HepG2 (cell line): ENCODE measurements around the gene LAMTOR1. TPM values are rescaled to one million over a fixed set of nuclear protein-coding genes. Genes with fewer than 3 reads are reported as not detected.

Source experiments
- ATAC-seq: fragments of 200-7000 bp; cut with Tn5 transposase; 3 replicates; pipeline ENCODE4 v1.9.1; 2020; ENCODE audit warnings: mild to moderate bottlenecking, moderate library complexity
- BruUV-seq: library from RNA; stranded (reverse); fragments of 400-500 nt; replicated peaks from 2 replicates; lab custom pipeline; 2021; lab: Mats Ljungman, UMichigan
- CTCF ChIA-PET: fragments of 300-600 bp; formaldehyde crosslinking; extraction: SDS; loops from one replicate; lab custom pipeline; 2021; ENCODE audit warnings: low total read pairs, inconsistent platforms, low intra/inter-chr PET ratio; lab: Yijun Ruan, JAX
- POLR2A ChIA-PET: fragments of 350-600 bp; sonication (Branson Sonifier 250); formaldehyde crosslinking; loops from one replicate; lab custom pipeline; 2020; ENCODE audit warnings: antibody characterized with exemption, inconsistent platforms; lab: Yijun Ruan, JAX
- DNase-seq: peaks from one replicate; pipeline ENCODE4 v3.0.0-alpha.2; 2015; ENCODE audit warnings: low spot score
- FAIRE-seq: peaks from 3 replicates; lab custom pipeline; 2011; peaks lifted over from hg19 to GRCh38; lab: Jason Lieb, UNC
- H2AFZ ChIP-seq: one replicate; pipeline ENCODE4 v1.6.1; 2011; ENCODE audit warnings: low read length, inconsistent platforms
- H3K27ac ChIP-seq: fragments of 300-600 bp; 3 replicates; pipeline ENCODE4 v1.8.0; 2011; ENCODE audit warnings: mixed run types, mild to moderate bottlenecking, mixed read lengths, low read length, inconsistent platforms; ENCODE audit not compliant: insufficient read depth; ENCODE audit errors: extremely low read length
- H3K27me3 ChIP-seq, 2 experiments: fragments of 200-600 bp in 1 of 2; 2 replicates in 1 of 2; 3 replicates in 1 of 2; pipeline versions ENCODE4 v1.6.0 to v1.8.0; 2011; ENCODE audit warnings: low read length in 2 of 2, mild to moderate bottlenecking in 2 of 2, moderate library complexity in 2 of 2, inconsistent platforms in 1 of 2; ENCODE audit not compliant: insufficient read depth in 2 of 2, control insufficient read depth in 1 of 2
- H3K36me3 ChIP-seq, 2 experiments: fragments of 200-600 bp in 1 of 2; replicated peaks in 1 of 2; 2 replicates in 1 of 2; 3 replicates in 1 of 2; pipeline versions ENCODE4 v1.5.1 to v1.8.0; 2011; ENCODE audit warnings: low read length in 2 of 2, inconsistent platforms in 1 of 2; ENCODE audit not compliant: insufficient read depth in 2 of 2, control insufficient read depth in 1 of 2
- H3K4me1 ChIP-seq: 2 replicates; pipeline ENCODE4 v1.5.1; 2012; ENCODE audit warnings: low read length, inconsistent platforms; ENCODE audit not compliant: insufficient read depth
- H3K4me2 ChIP-seq: 2 replicates; pipeline ENCODE4 v1.6.0; 2011; ENCODE audit warnings: low read depth, low read length, inconsistent platforms
- H3K4me3 ChIP-seq, 3 experiments: fragments of 200-600 bp in 1 of 3; sonication (generic), shearing (Covaris generic) in 1 of 3; replicated peaks in 1 of 3; 2 replicates each; pipeline ENCODE4 v1.5.1; 2011 to 2016; ENCODE audit warnings: low read length in 3 of 3, inconsistent platforms in 2 of 3, low read depth in 2 of 3, mild to moderate bottlenecking in 2 of 3, control low read depth in 1 of 3, mixed read lengths in 1 of 3; ENCODE audit not compliant: insufficient read depth in 1 of 3
- H3K79me2 ChIP-seq: one replicate; pipeline ENCODE4 v1.6.1; 2011; ENCODE audit warnings: low read length, inconsistent platforms; ENCODE audit not compliant: insufficient read depth
- H3K9ac ChIP-seq: 2 replicates; pipeline ENCODE4 v1.6.0; 2011; ENCODE audit warnings: mild to moderate bottlenecking, low read depth, low read length, inconsistent platforms; ENCODE audit not compliant: insufficient read depth
- H3K9me3 ChIP-seq: 2 replicates; pipeline ENCODE4 v1.5.1; 2012; ENCODE audit warnings: mild to moderate bottlenecking, low read length
- H4K20me1 ChIP-seq: 2 replicates; pipeline ENCODE4 v1.6.0; 2011; ENCODE audit warnings: inconsistent platforms, mild to moderate bottlenecking, low read length, moderate library complexity; ENCODE audit not compliant: insufficient read depth
- BRCA1 ChIP-seq: sonication (generic); formaldehyde crosslinking; IDR thresholded peaks from 2 replicates; pipeline ENCODE4 v1.4.0; 2020; ENCODE audit warnings: missing genetic modification reagents
- DMTF1 ChIP-seq: sonication (generic); formaldehyde crosslinking; IDR thresholded peaks from 2 replicates; pipeline ENCODE4 v1.4.0; 2020; ENCODE audit warnings: mild to moderate bottlenecking, missing genetic modification reagents
- FOXJ3 ChIP-seq: sonication (generic); formaldehyde crosslinking; IDR thresholded peaks from 2 replicates; pipeline ENCODE4 v1.4.0; 2020; ENCODE audit warnings: missing genetic modification reagents, mild to moderate bottlenecking, borderline replicate concordance
- FOXP4 ChIP-seq: sonication (generic); formaldehyde crosslinking; IDR thresholded peaks from 2 replicates; pipeline ENCODE4 v1.4.0; 2020; ENCODE audit warnings: missing genetic modification reagents
- HNF1B ChIP-seq: sonication (generic); formaldehyde crosslinking; IDR thresholded peaks from 2 replicates; pipeline ENCODE4 v1.5.1; 2020; ENCODE audit warnings: mild to moderate bottlenecking, moderate library complexity, missing genetic modification reagents
- RBM39 ChIP-seq: fragments of 200-400 bp; formaldehyde crosslinking; IDR thresholded peaks from one replicate; pipeline ENCODE4 v1.6.1; 2018; ENCODE audit warnings: antibody characterized with exemption, mild to moderate bottlenecking, low read depth, low read length; ENCODE audit not compliant: poor library complexity, severe bottlenecking
- RFX3 ChIP-seq: IDR thresholded peaks from 2 replicates; pipeline ENCODE4 v1.6.1; 2016; ENCODE audit warnings: missing biosample characterization, missing genetic modification reagents
- SRF ChIP-seq: IDR thresholded peaks from 2 replicates; pipeline ENCODE4 v1.6.1; 2011; ENCODE audit warnings: mild to moderate bottlenecking, low read depth, low read length, moderate library complexity
- TERF1 ChIP-seq: sonication (generic); formaldehyde crosslinking; IDR thresholded peaks from 2 replicates; pipeline ENCODE4 v1.8.0; 2022; ENCODE audit warnings: mild to moderate bottlenecking, missing genetic modification reagents, moderate library complexity
- ZNF3 ChIP-seq: IDR thresholded peaks from 2 replicates; pipeline ENCODE4 v1.7.0; 2017; ENCODE audit warnings: inconsistent platforms
- ZNF33B ChIP-seq: sonication (generic); formaldehyde crosslinking; IDR thresholded peaks from 2 replicates; pipeline ENCODE4 v1.5.1; 2020; ENCODE audit warnings: mild to moderate bottlenecking, missing genetic modification reagents
- ZNF564 ChIP-seq: sonication (generic); formaldehyde crosslinking; IDR thresholded peaks from 2 replicates; pipeline ENCODE4 v1.8.1; 2023; ENCODE audit warnings: mild to moderate bottlenecking, missing genetic modification reagents
- WGBS: methylation state at CpG from one replicate; pipeline ENCODE4 v1.1.6; 2017; ENCODE audit warnings: low lambda C conversion rate; 5-methylcytosine and 5-hydroxymethylcytosine counted together
- in situ Hi-C: cut with HindIII; loops from 2 replicates; pipeline ENCODE4 v1.10.0; 2017; ENCODE audit warnings: low pct_unique_long_range_greater_than_20kb; ENCODE audit not compliant: extremely low pct_ligation_motif_present
- intact Hi-C: fragments of 100-400 bp; cut with micrococcal nuclease; formaldehyde crosslinking; loops from one replicate; pipeline ENCODE4 v1.10.0; 2022; ENCODE audit not compliant: unreplicated experiment
- polyA plus RNA-seq, 8 experiments: library from polyadenylated mRNA; depleted of rRNA in 3 of 8; stranded (reverse) in 7 of 8; unstranded in 1 of 8; fragments of >200 nt; fragmentation: Illumina TruSeq in 4 of 8; extraction: Trizol in 4 of 8; gene quantifications; 2 replicates each; pipeline versions ENCODE4 v1.2.1 to v1.2.3, GENCODE V29; 2011 to 2016; ENCODE audit warnings: low read depth in 4 of 8, missing spikeins in 1 of 8, mixed read lengths in 1 of 8; ENCODE audit not compliant: insufficient read depth in 1 of 8
- total RNA-seq, 5 experiments: library from RNA; depleted of rRNA; stranded (reverse); fragments of >200 nt; fragmentation: Illumina TruSeq; extraction: Trizol; gene quantifications; 2 replicates each; pipeline ENCODE4 v1.2.3, GENCODE V29; 2016; ENCODE audit warnings: low read depth in 1 of 5

LAMTOR1 gene
- total and polyA plus RNA-seq, 2 of the 13 experiments (the other 11 are each of a cell fraction or from before 2014, with no cell fraction given), result 60.4 to 66.0 TPM

GRCh38 chr11:72075756-72076155 is 27.3 kb downstream of the LAMTOR1 start:
- no peak for ATAC-seq
- Histone ChIP-seq H3K79me2 (peaks cover 81% of the 10 kb centered on the region), H3K27ac (no peak overlapping the region), H4K20me1 (no peaks in the 10 kb centered on the region), H3K4me2 (no peak overlapping the region), H3K36me3 (peaks cover 0 to 10% of the 10 kb centered on the region in 2 experiments; a peak in 3 of 5 replicates), H3K9ac (no peak overlapping the region), H3K4me3 (no peak overlapping the region), H3K4me1 (peaks cover 23% of the 10 kb centered on the region), H2AFZ (no peak overlapping the region), H3K27me3 (no peaks in the 10 kb centered on the region; a peak in 1 of 5 replicates), H3K9me3 (no peaks in the 10 kb centered on the region)
- ChIA-PET CTCF (no interaction called here), POLR2A (interaction anchor here (1.9 kb wide), 1 partner anchor 35 kb away, joined by 8 read pairs; no protein-coding TSS in a partner anchor)
- FAIRE-seq, result no peak
- in situ Hi-C loops (no loop called here), intact Hi-C loops (no loop called here)
- 97% methylated on average over 4 of the region's 4 CpGs for WGBS
- DNase-seq, result no peak
- BruUV-seq, result no TSS peak
- TF ChIP-seq RFX3 (CRISPR knock-in tag) (no peak), ZNF564 (CRISPR knock-in tag) (no peak), TERF1 (CRISPR knock-in tag) (no peak), FOXP4 (no peak), ZNF33B (no peak), ZNF3 (CRISPR knock-in tag) (no peak), DMTF1 (no peak), FOXJ3 (no peak), RBM39 (no peak), SRF (no peak), HNF1B (CRISPR knock-in tag) (no peak), BRCA1 (CRISPR knock-in tag) (no peak)
